SH-SY5Y (cell line): ENCODE data around the gene SLC24A4.

ENCODE experiments used
- GATA2 ChIP-seq: IDR thresholded peaks from 2 replicates; pipeline ENCODE4 v1.6.1; 2011; ENCODE audit warnings: mild to moderate bottlenecking, low read depth, low read length
- GATA3 ChIP-seq: IDR thresholded peaks from 2 replicates; pipeline ENCODE4 v1.6.1; 2011; ENCODE audit warnings: low read depth, mild to moderate bottlenecking, low read length, moderate library complexity

DNA sequence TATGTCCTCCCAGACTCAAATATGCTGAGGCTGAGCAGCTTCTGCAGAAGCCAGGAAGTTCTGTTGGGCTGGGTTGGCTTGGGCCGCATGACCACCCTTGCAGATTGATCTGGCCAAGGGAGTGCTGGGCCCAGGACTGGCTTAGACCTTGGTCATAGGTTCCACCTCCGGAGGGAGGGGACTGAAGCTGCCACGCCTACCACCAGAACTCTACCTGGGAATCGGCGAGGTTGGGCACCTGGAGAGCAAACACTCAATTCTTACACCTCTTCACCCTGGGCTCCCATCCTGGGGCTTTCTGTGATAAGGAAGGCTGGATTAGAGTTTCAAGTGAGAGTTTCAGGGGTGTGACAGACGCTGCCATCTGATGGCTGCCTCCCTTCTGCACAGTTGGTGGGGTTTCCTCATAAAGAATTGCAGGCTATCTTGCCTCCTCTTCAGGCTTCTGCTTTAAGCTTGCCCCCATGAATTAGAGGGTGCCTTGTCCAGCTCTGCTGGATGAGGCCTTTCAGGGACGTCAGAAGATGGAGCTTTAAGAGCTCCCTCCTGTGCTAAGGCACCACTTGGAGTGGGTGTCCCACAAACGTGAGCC, 5.8 kb downstream of the SLC24A4 start:
- TF ChIP-seq GATA2 (no peak), GATA3 (no peak)
